ENCODE measurements around the gene TRPC4AP. TPM values are rescaled to one million over a fixed set of nuclear protein-coding genes. Genes with fewer than 3 reads are reported as not detected.
"Not testable (repeated sequence)": the region's sequence is repeated elsewhere in the genome, so short reads cannot be mapped to it uniquely, and the experiment has no call there.

TRPC4AP gene
- total and polyA plus RNA-seq, 8 donors, result 26.2 to 89.0 (median 52.4) TPM

GRCh38 chr20:35079472-35080347 lies 12.9 kb downstream of the TRPC4AP start:
- Histone ChIP-seq H3K4me1 (peaks cover 3 to 55% (median 23%) of the 10 kb centered on the region in 4 donors), H3K4me3 (no peak overlapping the region), H3K27ac (no peak overlapping the region), H3K27me3 (no peaks in the 10 kb centered on the region), H3K9me3 (no peaks in the 10 kb centered on the region), H3K36me3 (peaks cover 16 to 37% (median 32%) of the 10 kb centered on the region in 4 donors)
- DNase-seq, result no peak
- 74 to 85% (median 83%) methylated on average over 8 of the region's 8 CpGs for WGBS, 5 donors
- intact Hi-C loops (cut with DNase I; ENCODE audit: low total_unique reads), result no loop called here
- TF ChIP-seq EP300 (IDR thresholded peaks at IDR 0.05) (no peak), POLR2AphosphoS5 (IDR thresholded peaks at IDR 0.05) (no peak), POLR2A (IDR thresholded peaks at IDR 0.05) (no peak), CTCF (IDR thresholded peaks at IDR 0.05) (no peak)

- H3K36me3 ChIP-seq, result peaks cover 16 to 37% (median 32%) of the 10 kb centered on the region in 4 donors
- no peak overlapping the region for H3K4me3 ChIP-seq
- H3K4me1 ChIP-seq, result peaks cover 3 to 41% (median 17%) of the 10 kb centered on the region in 4 donors
- intact Hi-C loops (cut with DNase I; ENCODE audit: low total_unique reads), result no loop called here
- H3K9me3 ChIP-seq, result no peaks in the 10 kb centered on the region
- no peak for DNase-seq
- H3K27me3 ChIP-seq, result no peaks in the 10 kb centered on the region
- no peak overlapping the region for H3K27ac ChIP-seq
- TF ChIP-seq EP300 (IDR thresholded peaks at IDR 0.05), result no peak
- no peak for TF ChIP-seq POLR2AphosphoS5 (IDR thresholded peaks at IDR 0.05)
- TF ChIP-seq POLR2A (IDR thresholded peaks at IDR 0.05), result no peak
- 95 to 98% (median 97%) methylated on average over 5 of the region's 5 CpGs for WGBS, 5 donors
These were observed 14.7 kb downstream of the TRPC4AP start for GRCh38 chr20:35077872-35078271.

GRCh38 chr20:35077341-35077740 lies 15.3 kb downstream of the TRPC4AP start:
- Histone ChIP-seq H3K36me3 (peaks cover 16 to 37% (median 32%) of the 10 kb centered on the region in 4 donors), H3K9me3 (no peaks in the 10 kb centered on the region), H3K4me1 (peaks cover 3 to 36% (median 17%) of the 10 kb centered on the region in 4 donors), H3K27me3 (no peaks in the 10 kb centered on the region), H3K27ac (no peak overlapping the region), H3K4me3 (no peak overlapping the region)
- no peak for DNase-seq
- TF ChIP-seq EP300 (IDR thresholded peaks at IDR 0.05), result no peak
- no peak for TF ChIP-seq POLR2AphosphoS5 (IDR thresholded peaks at IDR 0.05)
- no peak for TF ChIP-seq POLR2A (IDR thresholded peaks at IDR 0.05)
- TF ChIP-seq CTCF (IDR thresholded peaks at IDR 0.05), result no peak
- intact Hi-C loops (cut with DNase I; ENCODE audit: low total_unique reads), result no loop called here
- WGBS, 5 donors, result 93 to 99% (median 98%) methylated on average over 5 of the region's 5 CpGs

- peaks cover 0 to 34% (median 6%) of the 10 kb centered on the region in 4 donors for H3K4me1 ChIP-seq
- H3K9me3 ChIP-seq; H3K27ac ChIP-seq; H3K27me3 ChIP-seq; DNase-seq; intact Hi-C loops (cut with DNase I; ENCODE audit: low total_unique reads); H3K4me3 ChIP-seq: not testable (repeated sequence)
- 91 to 95% (median 94%) methylated on average over 7 to 8 of the region's 8 CpGs for WGBS, 5 donors
- peaks cover 7 to 41% (median 36%) of the 10 kb centered on the region in 4 donors for H3K36me3 ChIP-seq
These were observed 21.0 kb downstream of the TRPC4AP start for GRCh38 chr20:35071436-35072153.

GRCh38 chr20:35066194-35066593 lies 26.4 kb downstream of the TRPC4AP start:
- no peaks in the 10 kb centered on the region for H3K9me3 ChIP-seq
- H3K4me1 ChIP-seq, result peaks cover 0 to 83% (median 32%) of the 10 kb centered on the region in 4 donors
- DNase-seq, result no peak
- H3K27me3 ChIP-seq, result no peaks in the 10 kb centered on the region
- peaks cover 5 to 46% (median 32%) of the 10 kb centered on the region in 4 donors for H3K36me3 ChIP-seq
- 83 to 89% (median 86%) methylated on average over 6 of the region's 6 CpGs for WGBS, 5 donors
- TF ChIP-seq CTCF (IDR thresholded peaks at IDR 0.05) (no peak), EP300 (IDR thresholded peaks at IDR 0.05) (no peak), POLR2AphosphoS5 (IDR thresholded peaks at IDR 0.05) (no peak), POLR2A (IDR thresholded peaks at IDR 0.05) (no peak)
- no peak overlapping the region for H3K27ac ChIP-seq
- intact Hi-C loops (cut with DNase I; ENCODE audit: low total_unique reads), result no loop called here
- H3K4me3 ChIP-seq, result no peak overlapping the region
